SK-N-MC (cell line): ENCODE results near the gene DRAM1.

Source experiments
- DNase-seq: peaks from one replicate; pipeline ENCODE4 v3.0.0-alpha.2; 2011; ENCODE audit warnings: low read depth, low spot score
- H3K27ac ChIP-seq: fragments of 200-600 bp; sonication (generic); 2 replicates; pipeline ENCODE4 v1.5.1; 2016; ENCODE audit warnings: mixed run types
- H3K36me3 ChIP-seq: fragments of 200-600 bp; sonication (generic); 2 replicates; pipeline ENCODE4 v1.6.1; 2017; ENCODE audit warnings: antibody characterized with exemption, low read length, mixed read lengths; ENCODE audit not compliant: insufficient read depth
- H3K4me3 ChIP-seq: fragments of 200-600 bp; sonication (generic); 2 replicates; pipeline ENCODE4 v1.5.1; 2016
- H3K9ac ChIP-seq: fragments of 200-600 bp; sonication (generic); 2 replicates; pipeline ENCODE4 v1.8.0; 2017; ENCODE audit warnings: mixed run types, mixed read lengths; ENCODE audit not compliant: insufficient read length
- H3K9me3 ChIP-seq: fragments of 200-600 bp; sonication (generic); 2 replicates; pipeline ENCODE4 v1.6.1; 2017; ENCODE audit warnings: low read depth, mild to moderate bottlenecking, antibody characterized with exemption, low read length, moderate library complexity, mixed read lengths
- EZH2 ChIP-seq: fragments of 200-600 bp; sonication (generic); IDR thresholded peaks from one replicate; pipeline ENCODE4 v1.6.1; 2017; ENCODE audit warnings: antibody characterized with exemption
- FOXP2 ChIP-seq: optimal IDR thresholded peaks from 2 replicates; pipeline ENCODE3; 2011; ENCODE audit warnings: mild to moderate bottlenecking, moderate library complexity; ENCODE audit not compliant: insufficient read depth; ENCODE audit errors: extremely low read length, control extremely low read depth
- POLR2AphosphoS5 ChIP-seq: IDR thresholded peaks from 2 replicates; pipeline ENCODE4 v1.6.1; 2012; ENCODE audit warnings: mild to moderate bottlenecking, low read depth, low read length, borderline replicate concordance

The DRAM1 gene

DNA sequence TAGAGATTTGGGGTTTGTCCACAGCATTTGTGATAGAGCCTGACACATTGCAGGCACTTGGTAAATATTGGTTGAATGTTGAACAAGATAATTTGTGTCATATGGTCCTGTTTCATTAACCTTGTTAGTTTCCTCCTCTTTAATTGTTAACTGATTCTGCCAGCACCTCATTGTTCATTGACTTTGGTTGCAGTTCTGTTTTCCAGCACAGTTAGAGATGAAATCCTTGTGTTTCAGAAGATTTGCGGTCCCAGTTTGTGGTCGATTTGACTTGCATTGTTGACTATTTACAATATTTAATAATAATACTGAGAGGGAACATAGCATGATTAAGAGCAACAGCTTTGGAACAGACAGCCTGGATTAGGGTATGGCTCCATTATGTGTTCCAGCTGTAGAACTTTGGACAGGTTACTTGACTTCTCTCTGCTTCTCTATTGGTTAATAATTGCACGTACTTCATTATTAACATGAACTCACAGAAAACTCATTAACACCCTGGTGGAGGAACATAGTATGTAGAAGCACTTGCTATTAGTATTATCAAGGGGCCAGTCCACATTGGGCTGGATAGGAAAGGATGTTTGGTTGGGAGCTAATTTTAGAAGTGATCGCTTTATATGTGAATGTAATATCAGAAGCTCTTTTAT lies 8.7 kb downstream of the DRAM1 start:
- no peak for DNase-seq
- Histone ChIP-seq H3K4me3 (no peak overlapping the region), H3K9me3 (no peaks in the 10 kb centered on the region), H3K27ac (no peak overlapping the region), H3K9ac (no peak overlapping the region), H3K36me3 (no peaks in the 10 kb centered on the region)
- no peak for TF ChIP-seq POLR2AphosphoS5
- TF ChIP-seq FOXP2 = no peak
- TF ChIP-seq EZH2 = no peak

DNA sequence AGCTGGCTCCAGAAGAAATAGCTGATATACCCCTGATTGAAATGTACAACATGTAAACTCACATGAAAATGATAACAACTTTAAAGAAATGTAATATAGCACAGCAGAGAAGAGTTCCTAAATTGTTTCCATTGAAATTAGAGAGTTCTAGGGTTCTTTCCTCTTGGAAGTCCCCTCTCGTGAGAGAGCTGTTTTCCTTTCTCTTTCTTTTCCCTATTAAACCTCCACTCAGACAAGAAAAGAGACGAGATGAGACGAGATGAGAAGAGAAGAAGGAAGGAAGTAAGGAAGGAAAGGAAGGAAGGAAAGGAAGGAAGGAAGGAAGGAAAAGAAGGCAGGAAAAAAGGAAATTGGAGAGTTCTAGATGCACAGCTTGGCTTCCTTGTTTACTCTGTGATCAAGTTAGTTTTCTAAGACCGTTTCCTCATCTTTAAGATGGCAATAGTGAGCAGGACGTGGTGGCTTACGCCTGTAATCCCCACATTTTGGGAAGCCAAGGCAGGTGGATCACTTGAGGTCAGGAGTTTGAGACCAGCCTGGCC lies 11.9 kb downstream of the DRAM1 start:
- Histone ChIP-seq H3K9ac (no peak overlapping the region), H3K36me3 (no peaks in the 10 kb centered on the region), H3K9me3 (no peaks in the 10 kb centered on the region), H3K4me3 (peak overlapping the region; percentile 40; the same call in 1 of the 2 replicates), H3K27ac (peak overlapping the region; percentile 89)
- DNase-seq = no peak
- no peak for TF ChIP-seq EZH2

- peak overlapping the region; percentile 93 for H3K27ac ChIP-seq
- TF ChIP-seq POLR2AphosphoS5 = peak; percentile 52; the same call in 1 of the 2 replicates
- peak; percentile 96 for TF ChIP-seq FOXP2
- TF ChIP-seq EZH2 = no peak
- DNase-seq = peak; percentile 90
- H3K36me3 ChIP-seq = no peaks in the 10 kb centered on the region
- no peaks in the 10 kb centered on the region for H3K9me3 ChIP-seq
- H3K4me3 ChIP-seq = peak overlapping the region; percentile 61
- H3K9ac ChIP-seq = peak overlapping the region; percentile 46
Measured at GRCh38 chr12:101891462-101891971, 14.1 kb downstream of the DRAM1 start.

GRCh38 chr12:101892794-101893193 lies 15.4 kb downstream of the DRAM1 start:
- Histone ChIP-seq H3K9ac (no peak overlapping the region), H3K4me3 (no peak overlapping the region), H3K27ac (0 out of 2 replicates have a peak overlapping the region, but pooled peaks have one; percentile 15), H3K9me3 (no peaks in the 10 kb centered on the region), H3K36me3 (no peaks in the 10 kb centered on the region)
- TF ChIP-seq FOXP2 (no peak), EZH2 (no peak), POLR2AphosphoS5 (no peak)
- DNase-seq = no peak

- Histone ChIP-seq H3K36me3 (no peaks in the 10 kb centered on the region), H3K9me3 (no peaks in the 10 kb centered on the region), H3K4me3 (no peak overlapping the region), H3K27ac (no peak overlapping the region), H3K9ac (no peak overlapping the region)
- DNase-seq = no peak
- TF ChIP-seq EZH2 = no peak
- TF ChIP-seq POLR2AphosphoS5 = no peak
- no peak for TF ChIP-seq FOXP2
Measured at GRCh38 chr12:101901777-101902176, 24.4 kb downstream of the DRAM1 start.

DNA sequence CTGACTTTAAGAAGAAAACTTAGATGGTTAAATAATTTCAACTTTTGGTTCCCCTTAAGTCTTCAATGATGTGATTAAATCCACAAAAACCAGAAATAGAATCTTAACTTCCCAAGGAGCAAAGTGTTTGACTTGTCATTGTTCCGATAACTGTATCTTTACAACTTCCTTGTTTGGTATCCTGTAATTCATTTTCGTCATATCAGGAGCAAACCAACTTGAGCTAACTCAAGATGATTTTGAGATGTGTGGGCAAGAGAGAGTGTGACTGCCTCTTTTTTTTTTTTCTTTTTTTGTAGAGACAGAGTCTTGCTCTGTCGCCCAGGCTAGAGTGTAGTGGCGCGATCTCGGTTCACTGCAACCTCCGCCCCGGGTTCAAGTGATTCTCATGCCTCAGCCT lies 25.3 kb downstream of the DRAM1 start:
- Histone ChIP-seq H3K9ac (no peak overlapping the region), H3K9me3 (no peaks in the 10 kb centered on the region), H3K36me3 (no peaks in the 10 kb centered on the region), H3K4me3 (no peak overlapping the region), H3K27ac (no peak overlapping the region)
- TF ChIP-seq POLR2AphosphoS5 = no peak
- no peak for TF ChIP-seq EZH2
- no peak for TF ChIP-seq FOXP2
- no peak for DNase-seq

- TF ChIP-seq POLR2AphosphoS5 (no peak), EZH2 (no peak), FOXP2 (no peak)
Measured at GRCh38 chr12:101906226-101906625, 28.8 kb downstream of the DRAM1 start.

DNA sequence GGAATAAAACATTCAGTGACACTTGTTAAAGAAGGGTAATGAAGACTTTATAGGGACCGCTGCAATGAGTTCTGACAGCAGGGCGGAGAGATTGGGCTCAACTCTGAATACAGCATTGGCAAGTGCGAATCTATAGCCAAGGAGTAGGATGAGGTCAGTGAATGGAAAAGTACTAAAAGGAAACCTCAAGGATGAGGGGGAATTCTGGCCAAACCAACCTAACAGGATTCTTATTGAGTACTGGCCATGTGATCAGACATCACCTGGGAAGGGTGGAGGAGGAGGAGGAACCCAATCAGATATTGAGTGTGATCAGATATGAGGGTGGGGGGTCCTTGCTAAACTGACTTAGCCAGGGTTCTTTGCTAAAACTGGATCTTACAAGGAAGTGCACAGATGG lies 31.0 kb downstream of the DRAM1 start:
- no peak for DNase-seq
- Histone ChIP-seq H3K9me3 (no peaks in the 10 kb centered on the region), H3K4me3 (no peak overlapping the region), H3K27ac (no peak overlapping the region), H3K9ac (no peak overlapping the region), H3K36me3 (no peaks in the 10 kb centered on the region)
- TF ChIP-seq EZH2 = no peak
- TF ChIP-seq POLR2AphosphoS5 = no peak
- no peak for TF ChIP-seq FOXP2

More at GRCh38 chr12:101906226-101906625, 28.8 kb downstream of the DRAM1 start:
- H3K27ac ChIP-seq = no peak overlapping the region
- DNase-seq = no peak
- no peak overlapping the region for H3K9ac ChIP-seq
- H3K9me3 ChIP-seq = no peaks in the 10 kb centered on the region
- no peaks in the 10 kb centered on the region for H3K36me3 ChIP-seq
- no peak overlapping the region for H3K4me3 ChIP-seq
